ENCODE measurements around the gene STOML1. TPM values are rescaled to one million over a fixed set of nuclear protein-coding genes. Genes with fewer than 3 reads are reported as not detected.

The STOML1 gene
- total RNA-seq, 2 experiments from 2014 or later = 7.1 to 8.5 TPM

GRCh38 chr15:73954188-73955145 lies 37.6 kb downstream of the STOML1 start:
- Mint-ChIP-seq H3K4me3 (no peak overlapping the region), H3K9me3 (no peaks in the 10 kb centered on the region), H3K27me3 (no peaks in the 10 kb centered on the region), H3K36me3 (ENCODE audit: low read depth) (no peaks in the 10 kb centered on the region), H3K27ac (no peak overlapping the region), H3K4me1 (peaks cover 44% of the 10 kb centered on the region)
- no peak for DNase-seq
- CTCF ChIA-PET = interaction anchor here (1.0 to 1.3 kb wide), 2 partner anchors 11 to 57 kb away, joined by 3 to 4 read pairs; no protein-coding TSS in a partner anchor
- POLR2A ChIA-PET = no interaction called here

- no peak overlapping the region for H3K27ac Mint-ChIP-seq
- CTCF ChIA-PET = interaction anchor here (0.5 to 2.3 kb wide), 5 partner anchors 8 to 1725 kb away, joined by 3 to 12 read pairs (median 3); no protein-coding TSS in a partner anchor
- H3K27me3 Mint-ChIP-seq = no peaks in the 10 kb centered on the region
- no peaks in the 10 kb centered on the region for H3K36me3 Mint-ChIP-seq (ENCODE audit: low read depth)
- no peaks in the 10 kb centered on the region for H3K9me3 Mint-ChIP-seq
- H3K4me3 Mint-ChIP-seq = no peak overlapping the region
- DNase-seq = no peak
- POLR2A ChIA-PET = no interaction called here
- peaks cover 31% of the 10 kb centered on the region for H3K4me1 Mint-ChIP-seq
Observed at GRCh38 chr15:73952913-73953750, 39.0 kb downstream of the STOML1 start.

DNA sequence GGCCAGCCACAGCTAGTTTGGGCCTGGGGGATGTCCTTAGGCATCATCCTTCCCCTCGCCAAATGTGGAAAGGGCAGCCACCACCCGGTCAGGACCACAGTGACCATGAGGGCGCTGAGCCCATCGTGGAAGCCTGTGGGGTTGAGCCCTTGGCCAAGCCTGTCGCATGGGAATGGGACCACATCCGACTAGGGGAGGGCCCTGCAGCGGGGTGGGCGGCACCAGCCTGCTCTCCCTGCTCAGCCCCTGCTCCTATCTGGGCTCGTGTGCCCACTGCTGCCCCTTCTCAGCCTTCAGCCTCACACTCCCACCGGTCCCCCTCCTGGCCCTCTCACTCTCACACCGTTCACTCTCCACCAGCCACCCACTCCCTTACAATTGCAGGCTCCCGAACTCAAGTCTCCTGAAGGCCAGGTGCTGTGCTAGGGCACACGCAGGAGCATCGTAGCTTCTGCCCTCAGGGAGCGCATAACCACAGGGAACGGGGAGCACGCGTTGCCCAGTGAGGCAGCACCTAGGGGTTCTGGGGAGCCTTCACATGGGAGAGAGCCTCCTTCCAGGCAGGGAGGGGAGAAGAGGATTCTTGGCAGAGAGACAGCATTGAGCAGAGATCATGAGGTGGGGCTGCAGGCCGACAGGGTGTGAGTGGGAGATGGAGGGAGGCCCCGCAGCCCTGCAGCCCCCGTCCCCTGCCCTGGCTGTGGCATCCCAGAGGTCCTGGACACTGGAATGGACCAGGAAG lies 39.8 kb downstream of the STOML1 start:
- Mint-ChIP-seq H3K27me3 (no peaks in the 10 kb centered on the region), H3K9me3 (no peaks in the 10 kb centered on the region), H3K36me3 (ENCODE audit: low read depth) (no peaks in the 10 kb centered on the region), H3K4me1 (peaks cover 23% of the 10 kb centered on the region), H3K27ac (no peak overlapping the region), H3K4me3 (no peak overlapping the region)
- no peak for DNase-seq
- ChIA-PET POLR2A (no interaction called here), CTCF (interaction anchor here (1.2 to 3.1 kb wide), 9 partner anchors 8 to 97 kb away, joined by 3 to 62 read pairs (median 12); no protein-coding TSS in a partner anchor)

- Mint-ChIP-seq H3K9me3 (no peaks in the 10 kb centered on the region), H3K4me3 (no peak overlapping the region), H3K36me3 (ENCODE audit: low read depth) (no peaks in the 10 kb centered on the region), H3K27me3 (no peaks in the 10 kb centered on the region), H3K4me1 (peaks cover 16% of the 10 kb centered on the region), H3K27ac (no peak overlapping the region)
- no peak for DNase-seq
- ChIA-PET POLR2A (interaction anchor here (0.8 to 1.0 kb wide), 2 partner anchors 13 to 14 kb away, joined by 4 to 5 read pairs; no protein-coding TSS in a partner anchor), CTCF (interaction anchor here (0.7 to 3.1 kb wide), 21 partner anchors 9 to 98 kb away, joined by 3 to 62 read pairs (median 4); partner anchors contain the start of genes LOXL1 and TBC1D21)
Observed at GRCh38 chr15:73951601-73952000, 40.5 kb downstream of the STOML1 start.

- H3K4me1 Mint-ChIP-seq = peaks cover 16% of the 10 kb centered on the region
- DNase-seq = peak; percentile 79
- no peak overlapping the region for H3K4me3 Mint-ChIP-seq
- no peaks in the 10 kb centered on the region for H3K27me3 Mint-ChIP-seq
- H3K36me3 Mint-ChIP-seq (ENCODE audit: low read depth) = no peaks in the 10 kb centered on the region
- POLR2A ChIA-PET = interaction anchor here (0.8 to 1.0 kb wide), 2 partner anchors 13 to 15 kb away, joined by 4 to 5 read pairs; no protein-coding TSS in a partner anchor
- CTCF ChIA-PET = interaction anchor here (0.6 to 3.1 kb wide), 23 partner anchors 8 to 357 kb away, joined by 3 to 62 read pairs (median 4); partner anchors contain the start of genes LOXL1 and TBC1D21
- H3K27ac Mint-ChIP-seq = no peak overlapping the region
- H3K9me3 Mint-ChIP-seq = no peaks in the 10 kb centered on the region
Observed at GRCh38 chr15:73950831-73951561, 41.1 kb downstream of the STOML1 start.

GRCh38 chr15:73950479-73950830 lies 41.6 kb downstream of the STOML1 start:
- no peak for DNase-seq
- ChIA-PET POLR2A (interaction anchor here (0.8 to 1.2 kb wide), 3 partner anchors 9 to 15 kb away, joined by 4 to 5 read pairs (median 4); no protein-coding TSS in a partner anchor), CTCF (interaction anchor here (0.6 to 3.1 kb wide), 23 partner anchors 8 to 99 kb away, joined by 3 to 62 read pairs (median 7); partner anchors contain the start of genes LOXL1 and TBC1D21)
- Mint-ChIP-seq H3K27me3 (no peaks in the 10 kb centered on the region), H3K27ac (no peak overlapping the region), H3K36me3 (ENCODE audit: low read depth) (no peaks in the 10 kb centered on the region), H3K9me3 (no peaks in the 10 kb centered on the region), H3K4me1 (peaks cover 17% of the 10 kb centered on the region), H3K4me3 (no peak overlapping the region)

GRCh38 chr15:73949496-73949895 lies 42.6 kb downstream of the STOML1 start:
- CTCF ChIA-PET = interaction anchor here (0.9 to 3.1 kb wide), 9 partner anchors 10 to 75 kb away, joined by 3 to 21 read pairs (median 7); no protein-coding TSS in a partner anchor

GRCh38 chr15:73948982-73949381 lies 43.1 kb downstream of the STOML1 start:
- Mint-ChIP-seq H3K9me3 (no peaks in the 10 kb centered on the region), H3K27ac (no peak overlapping the region), H3K4me3 (no peak overlapping the region), H3K27me3 (no peaks in the 10 kb centered on the region), H3K36me3 (ENCODE audit: low read depth) (no peaks in the 10 kb centered on the region), H3K4me1 (peaks cover 17% of the 10 kb centered on the region)
- CTCF ChIA-PET = interaction anchor here (1.2 to 2.7 kb wide), 5 partner anchors 11 to 24 kb away, joined by 7 to 21 read pairs (median 8); no protein-coding TSS in a partner anchor
- no peak for DNase-seq
- POLR2A ChIA-PET = interaction anchor here (0.8 to 2.0 kb wide), 3 partner anchors 11 to 21 kb away, joined by 3 to 5 read pairs (median 4); no protein-coding TSS in a partner anchor

More at GRCh38 chr15:73949496-73949895, 42.6 kb downstream of the STOML1 start:
- Mint-ChIP-seq H3K27me3 (no peaks in the 10 kb centered on the region), H3K4me3 (no peak overlapping the region), H3K9me3 (no peaks in the 10 kb centered on the region), H3K36me3 (ENCODE audit: low read depth) (no peaks in the 10 kb centered on the region), H3K4me1 (peaks cover 17% of the 10 kb centered on the region), H3K27ac (no peak overlapping the region)
- no peak for DNase-seq
- POLR2A ChIA-PET = interaction anchor here (1.2 to 2.0 kb wide), 3 partner anchors 10 to 21 kb away, joined by 4 to 5 read pairs (median 4); no protein-coding TSS in a partner anchor

- POLR2A ChIA-PET = interaction anchor here (0.8 to 2.0 kb wide), 3 partner anchors 11 to 20 kb away, joined by 3 to 5 read pairs (median 4); no protein-coding TSS in a partner anchor
- CTCF ChIA-PET = interaction anchor here (1.2 to 2.7 kb wide), 4 partner anchors 11 to 25 kb away, joined by 7 to 21 read pairs (median 8); no protein-coding TSS in a partner anchor
- Mint-ChIP-seq H3K27me3 (no peaks in the 10 kb centered on the region), H3K9me3 (no peaks in the 10 kb centered on the region), H3K27ac (no peak overlapping the region), H3K4me1 (peaks cover 17% of the 10 kb centered on the region), H3K4me3 (no peak overlapping the region), H3K36me3 (ENCODE audit: low read depth) (no peaks in the 10 kb centered on the region)
- DNase-seq = no peak
Observed at GRCh38 chr15:73948396-73948795, 43.7 kb downstream of the STOML1 start.

DNA sequence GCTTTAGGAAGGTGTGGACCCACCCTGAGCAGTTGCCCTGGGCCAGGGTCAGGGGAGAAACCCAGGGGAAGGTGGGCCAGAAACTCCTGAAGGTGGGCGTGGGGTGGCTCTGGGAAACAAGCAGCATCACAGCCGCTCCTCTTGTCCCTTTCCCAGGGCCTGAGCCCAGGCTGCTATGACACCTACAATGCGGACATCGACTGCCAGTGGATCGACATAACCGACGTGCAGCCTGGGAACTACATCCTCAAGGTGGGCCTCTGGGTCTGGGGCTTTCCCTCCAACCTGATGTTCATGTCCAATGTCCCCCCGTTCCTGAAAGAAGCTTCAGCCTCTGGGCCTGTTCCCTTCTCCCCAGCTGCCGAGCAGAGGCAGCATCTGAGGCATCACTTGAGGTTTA lies 44.4 kb downstream of the STOML1 start:
- CTCF ChIA-PET = no interaction called here
- Mint-ChIP-seq H3K9me3 (no peaks in the 10 kb centered on the region), H3K27me3 (no peaks in the 10 kb centered on the region), H3K4me1 (peaks cover 20% of the 10 kb centered on the region), H3K27ac (no peak overlapping the region), H3K4me3 (no peak overlapping the region), H3K36me3 (ENCODE audit: low read depth) (no peaks in the 10 kb centered on the region)
- POLR2A ChIA-PET = no interaction called here
- DNase-seq = no peak

DNA sequence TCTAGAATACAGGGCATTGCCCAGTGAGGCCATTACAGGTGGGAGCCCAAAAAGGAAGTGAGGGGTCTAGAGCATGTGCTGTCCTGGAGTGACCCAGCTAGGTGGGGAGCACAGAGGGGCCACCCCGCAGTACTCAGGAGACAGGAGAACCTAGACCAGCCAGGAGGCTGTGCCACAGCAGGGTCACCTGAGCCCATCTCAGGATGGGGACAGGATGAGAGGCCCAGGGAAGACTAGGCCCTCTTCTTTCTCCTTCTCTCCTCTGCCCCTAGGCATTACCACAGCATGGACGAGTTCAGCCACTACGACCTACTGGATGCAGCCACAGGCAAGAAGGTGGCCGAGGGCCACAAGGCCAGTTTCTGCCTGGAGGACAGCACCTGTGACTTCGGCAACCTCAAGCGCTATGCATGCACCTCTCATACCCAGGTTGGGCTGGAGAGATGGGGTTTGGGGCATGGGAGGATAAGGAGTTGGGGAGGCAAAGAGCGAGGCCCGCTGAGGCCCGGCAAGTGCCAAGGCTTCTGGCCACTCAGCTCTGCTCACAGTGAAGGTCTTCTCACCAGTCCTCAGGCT lies 45.2 kb downstream of the STOML1 start:
- POLR2A ChIA-PET = no interaction called here
- Mint-ChIP-seq H3K27me3 (no peaks in the 10 kb centered on the region), H3K36me3 (ENCODE audit: low read depth) (no peaks in the 10 kb centered on the region), H3K4me3 (no peak overlapping the region), H3K27ac (no peak overlapping the region), H3K4me1 (peaks cover 23% of the 10 kb centered on the region), H3K9me3 (no peaks in the 10 kb centered on the region)
- no peak for DNase-seq
- CTCF ChIA-PET = interaction anchor here (1.0 kb wide), 1 partner anchor 14 kb away, joined by 3 read pairs; no protein-coding TSS in a partner anchor

Data from activated CD4-positive, alpha-beta memory T cell treated with anti-CD3 and anti-CD28 coated beads, Interleukin-2, amount 10 ng/mL, durations not matched to agents 7 days and 5 days (primary cell).